HPDE6-E6E7 (cell line): ENCODE results near the gene NDST4.
A peak's percentile ranks its signal among the peaks of the same experiment; 100 is the strongest.

Experiments used
- DNase-seq: peaks from one replicate; pipeline ENCODE4 v3.0.0; 2011; ENCODE audit warnings: missing footprints; ENCODE audit errors: extremely low spot score

The NDST4 gene

GRCh38 chr4:114791976-114792375 is 321.4 kb downstream of the NDST4 start:
- DNase-seq: no peak

GRCh38 chr4:114785570-114785969 is 327.9 kb downstream of the NDST4 start:
- DNase-seq: no peak

GRCh38 chr4:114783215-114783595 is 330.2 kb downstream of the NDST4 start:
- DNase-seq: no peak

GRCh38 chr4:114782415-114783214 is 330.8 kb downstream of the NDST4 start:
- DNase-seq: no peak

- DNase-seq: peak; percentile 22
Observed at GRCh38 chr4:114780205-114780604, 333.2 kb downstream of the NDST4 start.
